ENCODE results near the gene GSK3B. TPM values are rescaled to one million over a fixed set of nuclear protein-coding genes. Genes with fewer than 3 reads are reported as not detected.

Gene GSK3B
- total RNA-seq, 1 experiment from 2014 or later = 50.0 TPM

GRCh38 chr3:120072867-120073525 is 21.3 kb downstream of the GSK3B start:
- TF ChIP-seq YY1 (IDR thresholded peaks at IDR 0.05; ENCODE audit: extremely low read depth, insufficient replicate concordance, low read depth, low read length) (no peak), CTCF (IDR thresholded peaks at IDR 0.05 in 2 of 3, conservative IDR thresholded peaks at IDR 0.05 in 1 of 3; ENCODE audit: borderline replicate concordance in 1 of 3, insufficient read depth in 1 of 3, low read depth in 2 of 3, low read length in 2 of 3) (peak in 1 of 3 experiments; percentile 30; a peak in 3 of 6 replicates)
- Histone ChIP-seq H4K20me1 (ENCODE audit: insufficient read depth) (0 out of 2 replicates have a peak, but pooled peaks cover 9% of the 10 kb centered on the region), H2AFZ (ENCODE audit: low read depth, low read length, poor library complexity, severe bottlenecking) (no peak overlapping the region), H3K27ac (ENCODE audit: low read depth, low read length) (no peak overlapping the region), H3K4me2 (ENCODE audit: low read length) (no peak overlapping the region), H3K27me3 (ENCODE audit: insufficient read depth, low read length) (no peaks in the 10 kb centered on the region), H3K9ac (ENCODE audit: low read length) (no peak overlapping the region), H3K79me2 (ENCODE audit: insufficient read depth, low read length) (peaks cover 89% of the 10 kb centered on the region), H3K9me2 (ENCODE audit: insufficient read depth) (no peaks in the 10 kb centered on the region), H3K4me1 (ENCODE audit: control insufficient read depth in 1 of 2, insufficient read depth in 2 of 2, low read length in 2 of 2) (no peaks in the 10 kb centered on the region), H3K36me3 (ENCODE audit: control insufficient read depth in 1 of 2, insufficient read depth in 2 of 2, low read length in 2 of 2) (no peaks in the 10 kb centered on the region), H3K4me3 (replicated peaks in 1 of 2; ENCODE audit: low read depth in 1 of 2, low read length in 2 of 2) (no peak overlapping the region), H3K9me3 (ENCODE audit: control insufficient read depth in 1 of 2, insufficient read depth in 1 of 2, low read depth in 1 of 2, low read length in 2 of 2) (no peaks in the 10 kb centered on the region)
- DNase-seq (ENCODE audit: low read depth, low spot score) (no peak), ATAC-seq (no peak)
- CTCF ChIA-PET = interaction anchor here (1.0 kb wide), 2 partner anchors 10 to 22 kb away, joined by 4 to 5 read pairs; partner anchors contain the start of gene GSK3B
- POLR2A ChIA-PET = interaction anchor here (0.8 to 1.5 kb wide), 2 partner anchors 20 to 23 kb away, joined by 3 to 5 read pairs; no protein-coding TSS in a partner anchor
- BruUV-seq (replicated peaks) = no TSS peak
- RAD21 ChIA-PET (ENCODE audit: low non-redundant PET in 1 of 2, low total read pairs in 2 of 2, uncharacterized antibody in 2 of 2, unreplicated experiment in 2 of 2) = no interaction called here
- intact Hi-C loops (cut with micrococcal nuclease) = no loop called here

GRCh38 chr3:120071259-120071658 is 23.0 kb downstream of the GSK3B start:
- H3K36me3 ChIP-seq (ENCODE audit: control insufficient read depth in 1 of 2, insufficient read depth in 2 of 2, low read length in 2 of 2) = no peaks in the 10 kb centered on the region
- BruUV-seq (replicated peaks) = no TSS peak
- DNase-seq (ENCODE audit: low read depth, low spot score) (no peak), ATAC-seq (no peak)
- peaks cover 92% of the 10 kb centered on the region for H3K79me2 ChIP-seq (ENCODE audit: insufficient read depth, low read length)
- H3K9ac ChIP-seq (ENCODE audit: low read length) = no peak overlapping the region
- no peak overlapping the region for H2AFZ ChIP-seq (ENCODE audit: low read depth, low read length, poor library complexity, severe bottlenecking)
- CTCF ChIA-PET = no interaction called here
- H3K9me3 ChIP-seq (ENCODE audit: control insufficient read depth in 1 of 2, insufficient read depth in 1 of 2, low read depth in 1 of 2, low read length in 2 of 2) = no peaks in the 10 kb centered on the region
- no peaks in the 10 kb centered on the region for H3K27me3 ChIP-seq (ENCODE audit: insufficient read depth, low read length)
- no peak overlapping the region for H3K4me2 ChIP-seq (ENCODE audit: low read length)
- intact Hi-C loops (cut with micrococcal nuclease) = no loop called here
- POLR2A ChIA-PET = no interaction called here
- no peak overlapping the region for H3K4me3 ChIP-seq (replicated peaks in 1 of 2; ENCODE audit: low read depth in 1 of 2, low read length in 2 of 2)
- peaks cover 15% of the 10 kb centered on the region; the same call in 1 of the 2 replicates for H4K20me1 ChIP-seq (ENCODE audit: insufficient read depth)
- RAD21 ChIA-PET (ENCODE audit: low non-redundant PET in 1 of 2, low total read pairs in 2 of 2, uncharacterized antibody in 2 of 2, unreplicated experiment in 2 of 2) = no interaction called here
- H3K4me1 ChIP-seq (ENCODE audit: control insufficient read depth in 1 of 2, insufficient read depth in 2 of 2, low read length in 2 of 2) = no peaks in the 10 kb centered on the region
- no peak overlapping the region for H3K27ac ChIP-seq (ENCODE audit: low read depth, low read length)
- no peaks in the 10 kb centered on the region for H3K9me2 ChIP-seq (ENCODE audit: insufficient read depth)
- TF ChIP-seq CBX3 (IDR thresholded peaks at IDR 0.05; ENCODE audit: low read depth) (no peak), SRF (IDR thresholded peaks at IDR 0.05; ENCODE audit: low read depth) (no peak), SP1 (IDR thresholded peaks at IDR 0.05; ENCODE audit: low read depth) (no peak), TCF7L2 (IDR thresholded peaks at IDR 0.05; ENCODE audit: borderline replicate concordance, extremely low read depth, insufficient read depth, insufficient read length) (no peak), REST (IDR thresholded peaks at IDR 0.05; ENCODE audit: low read depth) (no peak), EZH2 (IDR thresholded peaks at IDR 0.05) (no peak), POLR2AphosphoS5 (IDR thresholded peaks at IDR 0.05; ENCODE audit: low read depth, low read length) (no peak), ELF1 (IDR thresholded peaks at IDR 0.05; ENCODE audit: borderline replicate concordance, low read depth) (no peak), RAD21 (IDR thresholded peaks at IDR 0.05; ENCODE audit: low read depth) (no peak), POLR2A (IDR thresholded peaks at IDR 0.05; ENCODE audit: borderline replicate concordance, extremely low read depth, insufficient read depth, insufficient read length) (no peak), ZNF274 (IDR thresholded peaks at IDR 0.05; ENCODE audit: low read depth, low read length) (no peak), MAX (IDR thresholded peaks at IDR 0.05) (no peak), EGR1 (IDR thresholded peaks at IDR 0.05; ENCODE audit: low read depth) (no peak)

Measured in HCT116 (cell line).